ENCODE measurements around the gene NXPE4. TPM values are rescaled to one million over a fixed set of nuclear protein-coding genes. Genes with fewer than 3 reads are reported as not detected.

The NXPE4 gene
- total and polyA plus RNA-seq, 2 of the 8 experiments (the other 6 are each of a cell fraction or from before 2014, with no cell fraction given) = not detected

DNA sequence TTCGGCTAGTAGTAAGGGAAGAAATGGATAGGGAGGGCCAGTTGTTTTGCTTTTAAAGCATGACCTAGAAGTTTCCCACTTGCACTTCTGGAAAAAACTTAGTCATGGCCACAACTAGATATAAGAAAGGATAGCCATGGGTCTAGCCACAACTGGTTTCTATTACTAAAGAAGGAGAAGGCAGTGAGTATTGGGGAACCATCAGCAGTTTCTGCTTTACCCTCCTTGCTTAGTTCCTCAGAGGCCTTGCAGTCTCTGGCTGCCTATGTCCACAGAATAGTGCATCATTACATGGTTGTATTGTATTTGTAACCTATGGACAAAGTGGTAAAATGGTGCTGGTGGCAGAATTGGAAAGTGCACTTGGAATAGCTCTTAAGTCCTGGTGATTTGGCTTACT, 71.5 kb downstream of the NXPE4 start:
- H3K27ac ChIP-seq (ENCODE audit: low read depth, low read length) = no peak overlapping the region
- no peak overlapping the region for H3K18ac ChIP-seq (ENCODE audit: extremely low read depth, low read length)
- no peak overlapping the region for H2BK20ac ChIP-seq (ENCODE audit: low read length)
- no peak overlapping the region for H4K8ac ChIP-seq (ENCODE audit: extremely low read depth, insufficient read depth, low read length)
- H3K9ac ChIP-seq (replicated peaks in 1 of 4; ENCODE audit: extremely low read depth in 1 of 4, low read depth in 3 of 4, low read length in 3 of 4) = no peak overlapping the region
- no peak overlapping the region for H3K23ac ChIP-seq (ENCODE audit: insufficient read length)
- H3K4ac ChIP-seq (replicated peaks; ENCODE audit: insufficient read length, low read depth, low read length) = no peak overlapping the region
- POLR2A ChIA-PET (ENCODE audit: partially characterized antibody) = no interaction called here
- no peaks in the 10 kb centered on the region for H3K27me3 ChIP-seq (replicated peaks in 1 of 4; ENCODE audit: control insufficient read depth in 3 of 4, extremely low read depth in 1 of 4, insufficient read depth in 3 of 4, low read length in 3 of 4)
- no peak overlapping the region for H2BK12ac ChIP-seq (ENCODE audit: low read depth, low read length)
- CTCF ChIA-PET (ENCODE audit: partially characterized antibody) = no interaction called here
- no peak overlapping the region for H2AK5ac ChIP-seq (ENCODE audit: low read depth, low read length)
- 80% methylated on average over 1 of the region's 1 CpG; no CpG with 5 or more reads in 1 of the 2 experiments for WGBS, 2 experiments (ENCODE audit: extremely low coverage in 1 of 2, insufficient coverage in 1 of 2, insufficient read length in 1 of 2, insufficient replicate concordance in 2 of 2, low coverage in 1 of 2, low lambda C conversion rate in 2 of 2, missing lambda C conversion rate in 1 of 2)
- H3K14ac ChIP-seq (ENCODE audit: insufficient read length) = no peak overlapping the region
- H3K4me1 ChIP-seq (replicated peaks in 1 of 4; ENCODE audit: control insufficient read depth in 3 of 4, insufficient read depth in 4 of 4, low read length in 3 of 4) = no peaks in the 10 kb centered on the region
- H2AFZ ChIP-seq (ENCODE audit: low read length) = no peak overlapping the region
- H3K4me2 ChIP-seq (ENCODE audit: insufficient read depth in 1 of 2, low read depth in 2 of 2, low read length in 2 of 2) = no peak overlapping the region
- H3K56ac ChIP-seq (replicated peaks; ENCODE audit: insufficient read length, low read depth, low read length) = no peak overlapping the region
- no peaks in the 10 kb centered on the region; a peak in 1 of 8 replicates for H3K36me3 ChIP-seq (ENCODE audit: control insufficient read depth in 2 of 4, insufficient read depth in 4 of 4, low read length in 3 of 4)
- H3K79me2 ChIP-seq (ENCODE audit: control insufficient read depth in 1 of 2, insufficient read depth in 2 of 2, low read length in 2 of 2) = no peaks in the 10 kb centered on the region
- FAIRE-seq (no peak), DNase-seq (ENCODE audit: low read depth in 1 of 2, low spot score in 2 of 2) (no peak)
- H3K9me3 ChIP-seq (ENCODE audit: insufficient read depth in 2 of 2, low read depth in 1 of 2, low read length in 1 of 2) = peaks cover 8 to 16% of the 10 kb centered on the region in 2 experiments; a peak in 3 of 4 replicates
- H2BK5ac ChIP-seq (ENCODE audit: low read depth, low read length) = no peak overlapping the region
- H4K20me1 ChIP-seq (replicated peaks in 1 of 2; ENCODE audit: control insufficient read depth in 1 of 2, insufficient read depth in 2 of 2, low read length in 2 of 2) = no peaks in the 10 kb centered on the region
- H3K4me3 ChIP-seq (ENCODE audit: extremely low read depth in 1 of 4, insufficient read depth in 2 of 4, low read depth in 3 of 4, low read length in 4 of 4) = no peak overlapping the region
- H2BK15ac ChIP-seq (ENCODE audit: low read length) = no peak overlapping the region
- no peak overlapping the region for H2BK120ac ChIP-seq (replicated peaks; ENCODE audit: low read depth, low read length)
- H4K5ac ChIP-seq (ENCODE audit: insufficient read length, low read depth, low read length) = no peak overlapping the region
- no peak overlapping the region for H4K91ac ChIP-seq (replicated peaks; ENCODE audit: insufficient read length, low read length)
- H3K23me2 ChIP-seq (ENCODE audit: low read depth, low read length) = no peaks in the 10 kb centered on the region
- TF ChIP-seq ZNF274 (IDR thresholded peaks at IDR 0.05; ENCODE audit: borderline replicate concordance, extremely low read depth, low read length) (no peak), CTBP2 (IDR thresholded peaks at IDR 0.05; ENCODE audit: borderline replicate concordance, insufficient read depth, insufficient read length, low read length) (no peak), TBP (IDR thresholded peaks at IDR 0.05; ENCODE audit: low read depth, low read length) (no peak), CHD2 (IDR thresholded peaks at IDR 0.05; ENCODE audit: low read length) (no peak), SP4 (IDR thresholded peaks at IDR 0.05; ENCODE audit: low read length) (no peak), CBX8 (IDR thresholded peaks at IDR 0.05; ENCODE audit: borderline replicate concordance, low read depth, low read length) (no peak), HDAC6 (IDR thresholded peaks at IDR 0.05; ENCODE audit: low read depth, low read length) (no peak), EP300 (IDR thresholded peaks at IDR 0.05; ENCODE audit: borderline replicate concordance in 1 of 2, low read depth in 2 of 2, low read length in 2 of 2) (no peak), HDAC2 (IDR thresholded peaks at IDR 0.05; ENCODE audit: borderline replicate concordance in 1 of 2, low read depth in 2 of 2, low read length in 2 of 2) (no peak), PHF8 (conservative IDR thresholded peaks at IDR 0.05; ENCODE audit: low read depth, low read length) (no peak), TEAD4 (IDR thresholded peaks at IDR 0.05; ENCODE audit: low read depth, low read length) (no peak)
- H3K79me1 ChIP-seq (ENCODE audit: low read depth, low read length) = no peaks in the 10 kb centered on the region

Measured in H1 (cell line).